Breast epithelium (tissue), 4 donors: ENCODE data around the gene CYP2D6. TPM values are rescaled to one million over a fixed set of nuclear protein-coding genes. Genes with fewer than 3 reads are reported as not detected.
"Not testable (repeated sequence)": the region's sequence is repeated elsewhere in the genome, so short reads cannot be mapped to it uniquely, and the experiment has no call there.

Experiments
- DNase-seq, 2 donors: peaks; one replicate each; pipeline ENCODE4 v3.0.0-alpha.2; 2019; ENCODE audit warnings: low spot score in 2 of 2
- H3K27ac ChIP-seq, 2 donors: fragments of 200-600 bp; sonication (generic) in 1 of 2; one replicate each; pipeline ENCODE4 v1.5.1; 2016 to 2019; ENCODE audit warnings: mild to moderate bottlenecking in 1 of 2
- H3K27me3 ChIP-seq, 2 donors: fragments of 200-600 bp; sonication (generic) in 1 of 2; one replicate each; pipeline versions ENCODE4 v1.5.1 to v1.6.0; 2017 to 2019; ENCODE audit warnings: control low read depth in 1 of 2, mild to moderate bottlenecking in 1 of 2
- H3K36me3 ChIP-seq: fragments of 200-600 bp; one replicate; pipeline ENCODE4 v1.5.1; 2019
- H3K4me1 ChIP-seq, 2 donors: fragments of 200-600 bp; sonication (generic); one replicate each; pipeline ENCODE4 v1.5.1; 2016 to 2019; ENCODE audit warnings: control low read depth in 1 of 2
- H3K4me3 ChIP-seq, 3 donors: fragments of 200-600 bp; sonication (generic); 1 replicate in 2 of 3; 2 replicates in 1 of 3; pipeline ENCODE4 v1.5.1; 2016 to 2019; ENCODE audit warnings: mild to moderate bottlenecking in 3 of 3, moderate library complexity in 2 of 3
- H3K9me3 ChIP-seq, 2 donors: fragments of 200-600 bp; sonication (generic) in 1 of 2; one replicate each; pipeline ENCODE4 v1.5.1; 2016 to 2019; ENCODE audit warnings: control low read depth in 1 of 2
- CTCF ChIP-seq, 3 donors: fragments of 450-650 bp; IDR thresholded peaks; one replicate each; pipeline ENCODE4 v1.5.1; 2016 to 2017; ENCODE audit warnings: antibody characterized with exemption in 3 of 3, mild to moderate bottlenecking in 3 of 3, moderate library complexity in 3 of 3
- POLR2A ChIP-seq: fragments of 450-650 bp; IDR thresholded peaks from one replicate; pipeline ENCODE4 v1.6.1; 2016; ENCODE audit warnings: antibody characterized with exemption, mild to moderate bottlenecking, moderate library complexity
- POLR2AphosphoS5 ChIP-seq, 3 donors: sonication (generic); formaldehyde crosslinking; IDR thresholded peaks; one replicate each; pipeline ENCODE4 v1.6.1; 2017; ENCODE audit warnings: antibody characterized with exemption in 3 of 3
- intact Hi-C: fragments of 100-400 bp; cut with DNase I; formaldehyde crosslinking; loops from one replicate; pipeline ENCODE4 v1.15.1; 2023; ENCODE audit warnings: low total_unique reads
- total RNA-seq, 3 donors: library from RNA; depleted of rRNA; stranded (reverse); fragments of >200 nt; gene quantifications; one replicate each; pipeline ENCODE4 v1.1.0, GENCODE V29; 2016

CYP2D6 gene
- total RNA-seq, 3 donors from 2014 or later: 0.16 to 2.0 (median 0.73) TPM

- H3K4me1 ChIP-seq: no peaks in the 10 kb centered on the region
- H3K4me3 ChIP-seq: peak overlapping the region in 1 of 3 donors; percentile 1
- H3K27ac ChIP-seq: no peak overlapping the region
- DNase-seq: no peak
- intact Hi-C loops: no loop called here
- no peaks in the 10 kb centered on the region for H3K27me3 ChIP-seq
- H3K36me3 ChIP-seq: no peaks in the 10 kb centered on the region
- no peaks in the 10 kb centered on the region for H3K9me3 ChIP-seq
- TF ChIP-seq POLR2AphosphoS5 (IDR thresholded peaks at IDR 0.05) (no peak), CTCF (IDR thresholded peaks at IDR 0.05) (no peak), POLR2A (no peak)
Measured at GRCh38 chr22:42152661-42153270, 22.2 kb upstream of the CYP2D6 start.

- intact Hi-C loops: no loop called here
- Histone ChIP-seq H3K4me3 (peak overlapping the region in 1 of 3 donors; percentile 1), H3K27me3 (no peaks in the 10 kb centered on the region), H3K4me1 (no peaks in the 10 kb centered on the region), H3K36me3 (no peaks in the 10 kb centered on the region), H3K9me3 (no peaks in the 10 kb centered on the region), H3K27ac (no peak overlapping the region)
- DNase-seq: no peak
- TF ChIP-seq POLR2AphosphoS5 (IDR thresholded peaks at IDR 0.05) (no peak), POLR2A (no peak), CTCF (IDR thresholded peaks at IDR 0.05) (no peak)
Measured at GRCh38 chr22:42151924-42152635, 21.5 kb upstream of the CYP2D6 start.

GRCh38 chr22:42150727-42151590 lies 20.3 kb upstream of the CYP2D6 start:
- Histone ChIP-seq H3K4me3 (no peak overlapping the region), H3K4me1 (no peaks in the 10 kb centered on the region), H3K27me3 (no peaks in the 10 kb centered on the region), H3K36me3 (no peaks in the 10 kb centered on the region), H3K27ac (no peak overlapping the region), H3K9me3 (no peaks in the 10 kb centered on the region)
- no peak for TF ChIP-seq CTCF (IDR thresholded peaks at IDR 0.05)
- TF ChIP-seq POLR2A: no peak
- no peak for TF ChIP-seq POLR2AphosphoS5 (IDR thresholded peaks at IDR 0.05)
- intact Hi-C loops: no loop called here
- no peak for DNase-seq

GRCh38 chr22:42149798-42150197 lies 19.2 kb upstream of the CYP2D6 start:
- H3K9me3 ChIP-seq, H3K36me3 ChIP-seq, DNase-seq, H3K4me1 ChIP-seq, H3K27me3 ChIP-seq, H3K27ac ChIP-seq, H3K4me3 ChIP-seq, intact Hi-C loops: not testable (repeated sequence)

- intact Hi-C loops: no loop called here
- TF ChIP-seq POLR2AphosphoS5 (IDR thresholded peaks at IDR 0.05) (no peak), POLR2A (no peak), CTCF (IDR thresholded peaks at IDR 0.05) (no peak)
Measured at GRCh38 chr22:42145175-42145574, 14.6 kb upstream of the CYP2D6 start.

GRCh38 chr22:42143859-42144822 lies 13.5 kb upstream of the CYP2D6 start:
- H3K9me3 ChIP-seq: not testable (repeated sequence)

More at GRCh38 chr22:42145175-42145574, 14.6 kb upstream of the CYP2D6 start:
- Histone ChIP-seq H3K36me3 (no peaks in the 10 kb centered on the region), H3K4me1 (no peaks in the 10 kb centered on the region), H3K27me3 (no peaks in the 10 kb centered on the region), H3K27ac (no peak overlapping the region), H3K9me3 (no peaks in the 10 kb centered on the region), H3K4me3 (no peak overlapping the region)
- no peak for DNase-seq

More at GRCh38 chr22:42143859-42144822, 13.5 kb upstream of the CYP2D6 start:
- H3K27me3 ChIP-seq, DNase-seq, intact Hi-C loops, H3K36me3 ChIP-seq, H3K4me1 ChIP-seq, H3K4me3 ChIP-seq, H3K27ac ChIP-seq: not testable (repeated sequence)
